HuH-7 (cell line): ENCODE data around the gene KNCN.

Source experiments
- DNase-seq: peaks from one replicate; pipeline ENCODE4 v3.0.0; 2011; ENCODE audit warnings: low spot score

KNCN gene

GRCh38 chr1:46543761-46544560 lies 7.5 kb downstream of the KNCN start:
- no peak for DNase-seq

- DNase-seq = no peak
Observed at GRCh38 chr1:46543382-46543760, 8.1 kb downstream of the KNCN start.

DNA sequence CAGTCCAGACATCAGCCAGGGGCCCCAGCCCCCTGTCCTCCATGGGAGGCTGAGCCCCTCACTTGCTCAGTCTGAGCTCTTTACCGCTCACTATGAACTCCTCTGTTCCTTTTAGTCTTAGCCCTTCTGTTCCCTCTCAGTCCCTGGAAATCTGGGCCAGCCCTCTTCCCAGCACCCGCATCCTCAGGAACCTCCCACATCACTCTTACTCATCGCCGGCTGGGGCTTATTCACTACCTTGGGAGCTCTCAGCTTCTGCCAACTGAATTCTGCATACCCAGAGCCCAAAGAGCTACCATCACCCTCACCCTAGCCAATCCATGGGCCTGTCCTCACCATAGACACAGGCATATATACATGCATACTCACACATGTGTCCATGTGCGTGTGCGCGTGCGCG lies 11.5 kb downstream of the KNCN start:
- no peak for DNase-seq

GRCh38 chr1:46538147-46538546 lies 13.3 kb downstream of the KNCN start:
- no peak for DNase-seq

GRCh38 chr1:46537651-46538050 lies 13.8 kb downstream of the KNCN start:
- no peak for DNase-seq

DNA sequence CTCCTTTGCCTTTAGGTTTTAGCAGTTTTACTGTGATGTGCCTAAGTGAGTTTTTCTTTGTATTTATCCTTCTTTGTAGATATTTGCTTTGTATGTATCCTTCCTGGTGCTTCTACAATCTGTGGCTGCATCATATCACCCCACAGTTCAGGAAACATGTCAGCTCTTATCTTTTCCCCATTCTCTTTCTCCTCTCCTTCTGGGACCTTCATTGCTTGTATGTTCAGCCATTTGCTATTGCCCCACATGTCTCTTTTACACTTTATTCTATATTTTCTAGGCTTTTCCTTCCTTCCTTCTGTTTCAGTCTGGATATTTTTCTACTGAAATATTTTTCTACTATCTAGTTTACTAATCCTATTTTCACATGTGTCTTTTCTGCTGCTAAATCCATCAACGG lies 14.9 kb downstream of the KNCN start:
- no peak for DNase-seq

GRCh38 chr1:46535063-46535462 lies 16.4 kb downstream of the KNCN start:
- DNase-seq = peak; percentile 90

- DNase-seq = no peak
Observed at GRCh38 chr1:46533179-46533864, 18.1 kb downstream of the KNCN start.

DNA sequence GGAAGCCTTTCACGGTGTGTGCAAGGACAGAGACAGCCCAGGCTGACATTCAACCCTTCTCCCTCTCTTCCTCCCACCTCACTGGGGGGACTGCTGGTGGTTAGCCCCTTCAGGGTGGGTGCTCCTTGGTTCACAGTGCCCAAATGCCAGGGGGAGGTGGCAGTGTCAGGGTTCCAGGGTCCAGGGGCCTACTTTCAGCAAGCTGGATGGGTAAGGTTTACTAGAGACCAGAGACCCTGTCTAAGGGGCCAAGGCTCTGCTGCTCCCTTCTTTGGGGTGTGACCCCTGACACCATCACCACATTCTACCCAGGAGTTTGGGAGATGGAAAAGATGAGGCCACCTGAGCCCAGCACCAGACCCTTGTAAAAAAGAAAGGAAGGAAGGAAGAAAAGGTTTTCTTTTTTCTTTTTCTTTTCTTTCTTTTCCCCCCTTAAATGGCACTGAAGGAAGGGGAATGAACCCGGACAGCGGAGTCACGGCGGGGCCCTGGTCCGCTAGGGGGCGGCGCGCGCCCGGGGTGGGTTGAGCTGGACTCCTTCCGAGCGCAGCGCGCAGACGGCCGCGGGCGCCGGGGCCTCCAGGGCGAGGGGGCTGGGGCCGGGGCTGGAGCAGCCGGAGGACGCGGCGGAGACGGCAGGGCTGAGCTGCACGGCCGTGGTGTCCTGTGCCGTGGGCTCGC lies 18.8 kb downstream of the KNCN start:
- DNase-seq = peak; percentile 91

DNA sequence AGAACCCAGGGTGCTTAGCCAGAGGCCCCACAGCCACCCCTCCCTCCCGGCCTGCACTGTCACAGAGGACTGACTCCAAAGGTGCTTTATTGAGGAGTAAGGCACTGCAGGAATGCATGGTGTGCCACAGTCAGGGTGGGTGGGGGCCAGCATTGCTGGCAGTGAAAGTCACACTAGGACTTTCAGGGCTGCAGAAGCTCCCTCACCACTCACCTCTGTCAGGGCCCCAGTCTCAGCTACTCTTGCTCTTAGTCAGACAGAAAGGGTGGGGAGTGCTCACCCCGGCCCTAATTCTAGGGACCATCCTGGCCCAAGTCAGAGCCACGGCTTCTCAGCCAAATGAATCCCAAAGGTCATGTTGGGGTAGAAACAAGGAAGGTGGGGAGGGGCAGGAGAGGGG lies 19.4 kb downstream of the KNCN start:
- DNase-seq = no peak

DNA sequence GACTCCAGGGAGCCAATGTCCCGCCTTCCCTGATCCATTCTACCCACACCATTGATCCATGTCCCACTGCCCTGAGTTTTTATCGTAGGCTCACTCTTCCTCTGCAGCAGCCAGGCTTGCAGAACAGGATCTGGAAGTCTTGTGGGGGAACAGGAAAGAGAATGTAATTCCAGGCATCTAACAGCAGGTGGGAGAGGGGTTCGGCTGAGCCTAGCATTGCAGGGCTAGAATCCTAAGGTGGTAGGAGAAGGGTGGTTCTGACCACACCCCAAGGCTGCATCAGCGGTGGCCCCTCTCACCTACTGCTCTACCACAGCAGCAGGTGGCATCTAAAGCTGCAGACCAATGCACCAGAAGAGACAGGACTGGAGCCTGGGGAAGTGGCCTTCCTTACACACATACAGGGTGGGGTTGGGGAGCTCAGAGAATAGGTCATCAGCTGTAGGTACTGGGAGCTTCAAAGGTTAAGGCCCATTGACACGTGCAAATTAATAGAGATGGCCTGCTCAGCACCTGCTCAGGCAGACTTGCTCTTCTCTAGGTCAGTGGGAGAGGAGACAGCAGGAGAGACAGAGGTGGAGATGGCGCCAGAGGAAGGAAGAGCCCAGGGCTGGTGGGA lies 20.5 kb downstream of the KNCN start:
- DNase-seq = peak; percentile 61

GRCh38 chr1:46530311-46530710 lies 21.1 kb downstream of the KNCN start:
- no peak for DNase-seq

GRCh38 chr1:46529031-46529630 lies 22.3 kb downstream of the KNCN start:
- no peak for DNase-seq

DNA sequence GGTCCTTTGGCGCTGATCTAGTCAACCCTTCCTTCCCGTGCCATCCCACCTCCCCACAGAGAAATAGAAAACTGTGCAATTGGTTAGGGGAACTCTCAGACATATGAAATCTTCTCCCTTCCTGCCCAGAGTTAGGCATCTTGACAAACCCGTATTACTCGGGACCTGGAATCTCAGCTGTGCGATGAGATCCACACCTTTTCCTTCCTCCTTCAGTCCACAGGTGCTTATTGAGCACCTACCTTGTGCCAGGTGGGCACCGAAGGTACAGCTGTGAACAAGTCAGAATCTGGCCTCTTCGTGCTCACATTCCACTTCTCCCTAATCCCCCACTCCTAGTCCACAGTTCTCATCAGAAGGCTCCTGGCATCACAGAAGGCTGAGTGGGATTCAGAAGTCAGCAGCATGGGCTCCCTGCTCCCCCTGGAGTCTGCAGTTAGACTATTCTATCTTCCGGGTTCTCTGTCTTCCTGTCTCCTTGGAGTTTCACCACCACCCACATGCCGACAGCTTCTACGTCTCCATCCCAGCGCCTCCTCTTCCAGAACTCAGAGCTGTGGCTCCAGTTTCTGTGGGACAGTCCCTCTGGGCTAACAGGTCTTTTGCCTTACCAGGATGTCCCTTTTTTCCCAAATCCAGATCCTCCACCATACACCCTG lies 23.0 kb downstream of the KNCN start:
- DNase-seq = no peak

- peak; percentile 88 for DNase-seq
Observed at GRCh38 chr1:46527474-46528296, 23.8 kb downstream of the KNCN start.

- peak; percentile 72 for DNase-seq
Observed at GRCh38 chr1:46526691-46527291, 24.7 kb downstream of the KNCN start.

GRCh38 chr1:46526013-46526690 lies 25.3 kb downstream of the KNCN start:
- no peak for DNase-seq

- no peak for DNase-seq
Observed at GRCh38 chr1:46525253-46525983, 26.0 kb downstream of the KNCN start.

- DNase-seq = no peak
Observed at GRCh38 chr1:46524843-46525242, 26.6 kb downstream of the KNCN start.
